EH (cell line): ENCODE results near the gene TEKT4.
"Not testable (repeated sequence)": the region's sequence is repeated elsewhere in the genome, so short reads cannot be mapped to it uniquely, and the experiment has no call there.

ENCODE experiments used
- DNase-seq: peaks from one replicate; pipeline ENCODE4 v3.0.0-alpha.2; 2015; ENCODE audit warnings: low read depth

Gene TEKT4

DNA sequence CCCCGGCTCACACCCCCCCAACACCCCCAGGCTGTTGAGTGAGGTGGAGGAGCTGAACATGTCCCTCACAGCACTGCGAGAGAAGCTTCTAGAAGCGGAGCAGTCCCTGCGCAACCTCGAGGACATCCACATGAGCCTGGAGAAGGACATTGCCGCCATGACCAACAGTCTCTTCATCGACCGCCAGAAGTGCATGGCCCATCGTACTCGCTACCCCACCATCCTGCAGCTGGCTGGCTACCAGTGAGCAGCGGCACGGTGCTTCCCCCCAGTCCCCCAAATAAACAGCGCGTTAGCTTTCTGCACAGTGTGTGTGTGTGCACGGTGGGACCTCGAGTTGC, 5.3 kb downstream of the TEKT4 start:
- DNase-seq: no peak

GRCh38 chr2:94877129-94877528, 5.9 kb downstream of the TEKT4 start:
- no peak for DNase-seq

- not testable (repeated sequence) for DNase-seq
Measured at GRCh38 chr2:94878575-94878974, 7.3 kb downstream of the TEKT4 start.

DNA sequence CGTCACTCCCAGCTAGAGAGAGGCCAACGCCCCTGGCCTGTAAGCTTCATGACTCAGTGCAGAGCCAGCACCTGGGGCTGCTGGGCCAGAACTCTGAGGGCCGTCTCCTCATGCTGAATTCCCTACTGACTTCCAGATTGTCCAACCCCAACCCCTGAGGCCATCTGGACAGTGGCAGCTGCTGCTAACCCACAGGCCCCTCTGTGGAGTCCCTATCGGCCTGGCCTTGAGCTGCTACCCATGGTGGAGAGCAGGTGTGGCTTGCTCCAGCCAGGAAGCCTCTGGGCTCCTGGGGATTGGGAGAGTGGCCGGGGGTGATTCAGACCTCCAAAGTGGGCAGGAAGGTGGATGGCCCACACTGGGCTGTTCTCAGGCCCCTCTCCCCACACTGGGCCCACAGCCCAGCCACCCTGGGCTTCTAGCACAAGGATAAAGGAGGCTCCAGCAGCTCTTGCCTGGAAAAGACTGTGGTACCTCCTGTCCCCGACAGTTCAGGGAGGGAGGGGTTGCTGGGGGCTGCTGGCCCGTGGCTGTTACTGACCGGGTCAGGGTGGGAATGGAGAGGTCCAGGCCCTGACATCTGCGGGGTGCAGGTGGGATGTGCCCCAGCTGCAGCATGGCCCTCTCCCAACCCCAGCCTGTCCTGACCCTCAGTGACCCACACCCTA, 8.2 kb downstream of the TEKT4 start:
- no peak for DNase-seq

GRCh38 chr2:94879982-94880377, 8.8 kb downstream of the TEKT4 start:
- no peak for DNase-seq

DNA sequence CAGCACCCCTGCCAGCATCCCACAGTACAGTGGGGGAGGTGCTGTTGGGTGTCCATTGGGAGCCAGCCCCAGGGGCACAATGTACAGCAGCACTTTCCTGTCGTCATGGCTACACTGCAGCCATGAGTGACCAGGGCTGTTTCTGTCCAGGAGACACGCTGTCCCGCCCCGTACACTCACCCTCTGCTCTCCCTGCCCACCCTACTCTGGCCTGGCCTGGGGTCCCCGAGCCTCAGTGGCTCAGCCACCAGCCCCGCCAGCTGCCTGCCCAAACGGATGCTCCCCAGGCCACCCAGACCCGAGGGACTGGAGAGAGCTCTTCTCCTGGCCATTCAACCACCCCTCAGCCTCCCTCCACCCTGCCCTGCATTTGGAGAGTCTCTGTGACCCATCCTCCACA, 9.3 kb downstream of the TEKT4 start:
- no peak for DNase-seq

GRCh38 chr2:94881070-94881469, 9.8 kb downstream of the TEKT4 start:
- no peak for DNase-seq

GRCh38 chr2:94890234-94890633, 19.0 kb downstream of the TEKT4 start:
- no peak for DNase-seq

- DNase-seq: peak; percentile 6
Measured at GRCh38 chr2:94895273-94895672, 24.0 kb downstream of the TEKT4 start.

- DNase-seq: not testable (repeated sequence)
Measured at GRCh38 chr2:94906976-94907375, 35.7 kb downstream of the TEKT4 start.

GRCh38 chr2:94923196-94923595, 52.0 kb downstream of the TEKT4 start:
- peak; percentile 40 for DNase-seq

- DNase-seq: not testable (repeated sequence)
Measured at GRCh38 chr2:94924999-94925398, 53.8 kb downstream of the TEKT4 start.
